HepG2 (cell line): ENCODE data around the gene DIP2C. TPM values are rescaled to one million over a fixed set of nuclear protein-coding genes. Genes with fewer than 3 reads are reported as not detected.

Experiments used
- ATAC-seq: fragments of 200-7000 bp; cut with Tn5 transposase; 3 replicates; pipeline ENCODE4 v1.9.1; 2020; ENCODE audit warnings: mild to moderate bottlenecking, moderate library complexity
- BruUV-seq: library from RNA; stranded (reverse); fragments of 400-500 nt; replicated peaks from 2 replicates; lab custom pipeline; 2021; lab: Mats Ljungman, UMichigan
- CTCF ChIA-PET: fragments of 300-600 bp; formaldehyde crosslinking; extraction: SDS; loops from one replicate; lab custom pipeline; 2021; ENCODE audit warnings: low total read pairs, inconsistent platforms, low intra/inter-chr PET ratio; lab: Yijun Ruan, JAX
- POLR2A ChIA-PET: fragments of 350-600 bp; sonication (Branson Sonifier 250); formaldehyde crosslinking; loops from one replicate; lab custom pipeline; 2020; ENCODE audit warnings: antibody characterized with exemption, inconsistent platforms; lab: Yijun Ruan, JAX
- DNase-seq: peaks from one replicate; pipeline ENCODE4 v3.0.0-alpha.2; 2015; ENCODE audit warnings: low spot score
- FAIRE-seq: peaks from 3 replicates; lab custom pipeline; 2011; peaks lifted over from hg19 to GRCh38; lab: Jason Lieb, UNC
- H2AFZ ChIP-seq: one replicate; pipeline ENCODE4 v1.6.1; 2011; ENCODE audit warnings: low read length, inconsistent platforms
- H3K27ac ChIP-seq: fragments of 300-600 bp; 3 replicates; pipeline ENCODE4 v1.8.0; 2011; ENCODE audit warnings: mixed run types, mild to moderate bottlenecking, mixed read lengths, low read length, inconsistent platforms; ENCODE audit not compliant: insufficient read depth; ENCODE audit errors: extremely low read length
- H3K27me3 ChIP-seq, 2 experiments: fragments of 200-600 bp in 1 of 2; 2 replicates in 1 of 2; 3 replicates in 1 of 2; pipeline versions ENCODE4 v1.6.0 to v1.8.0; 2011; ENCODE audit warnings: low read length in 2 of 2, mild to moderate bottlenecking in 2 of 2, moderate library complexity in 2 of 2, inconsistent platforms in 1 of 2; ENCODE audit not compliant: insufficient read depth in 2 of 2, control insufficient read depth in 1 of 2
- H3K36me3 ChIP-seq, 2 experiments: fragments of 200-600 bp in 1 of 2; replicated peaks in 1 of 2; 2 replicates in 1 of 2; 3 replicates in 1 of 2; pipeline versions ENCODE4 v1.5.1 to v1.8.0; 2011; ENCODE audit warnings: low read length in 2 of 2, inconsistent platforms in 1 of 2; ENCODE audit not compliant: insufficient read depth in 2 of 2, control insufficient read depth in 1 of 2
- H3K4me1 ChIP-seq: 2 replicates; pipeline ENCODE4 v1.5.1; 2012; ENCODE audit warnings: low read length, inconsistent platforms; ENCODE audit not compliant: insufficient read depth
- H3K4me2 ChIP-seq: 2 replicates; pipeline ENCODE4 v1.6.0; 2011; ENCODE audit warnings: low read depth, low read length, inconsistent platforms
- H3K4me3 ChIP-seq, 3 experiments: fragments of 200-600 bp in 1 of 3; sonication (generic), shearing (Covaris generic) in 1 of 3; replicated peaks in 1 of 3; 2 replicates each; pipeline ENCODE4 v1.5.1; 2011 to 2016; ENCODE audit warnings: low read length in 3 of 3, inconsistent platforms in 2 of 3, low read depth in 2 of 3, mild to moderate bottlenecking in 2 of 3, control low read depth in 1 of 3, mixed read lengths in 1 of 3; ENCODE audit not compliant: insufficient read depth in 1 of 3
- H3K79me2 ChIP-seq: one replicate; pipeline ENCODE4 v1.6.1; 2011; ENCODE audit warnings: low read length, inconsistent platforms; ENCODE audit not compliant: insufficient read depth
- H3K9ac ChIP-seq: 2 replicates; pipeline ENCODE4 v1.6.0; 2011; ENCODE audit warnings: mild to moderate bottlenecking, low read depth, low read length, inconsistent platforms; ENCODE audit not compliant: insufficient read depth
- H3K9me3 ChIP-seq: 2 replicates; pipeline ENCODE4 v1.5.1; 2012; ENCODE audit warnings: mild to moderate bottlenecking, low read length
- H4K20me1 ChIP-seq: 2 replicates; pipeline ENCODE4 v1.6.0; 2011; ENCODE audit warnings: inconsistent platforms, mild to moderate bottlenecking, low read length, moderate library complexity; ENCODE audit not compliant: insufficient read depth
- DPF2 ChIP-seq: sonication (generic); formaldehyde crosslinking; IDR thresholded peaks from 2 replicates; pipeline ENCODE4 v1.4.0; 2020; ENCODE audit warnings: mild to moderate bottlenecking, low read depth, missing genetic modification reagents, borderline replicate concordance
- FLYWCH1 ChIP-seq: sonication (generic); formaldehyde crosslinking; IDR thresholded peaks from 2 replicates; pipeline ENCODE4 v1.8.1; 2023; ENCODE audit warnings: mild to moderate bottlenecking, missing genetic modification reagents
- KLF16 ChIP-seq, 2 experiments: sonication (generic) in 1 of 2; formaldehyde crosslinking in 1 of 2; IDR thresholded peaks; 2 replicates each; pipeline versions ENCODE4 v1.6.1 to v1.8.0; 2016 to 2023; ENCODE audit warnings: missing genetic modification reagents in 2 of 2, missing compliant biosample characterization in 1 of 2
- SALL1 ChIP-seq: sonication (generic); formaldehyde crosslinking; IDR thresholded peaks from 2 replicates; pipeline ENCODE4 v1.8.0; 2022; ENCODE audit warnings: mild to moderate bottlenecking, missing genetic modification reagents
- STAG1 ChIP-seq: sonication (generic); formaldehyde crosslinking; IDR thresholded peaks from 2 replicates; pipeline ENCODE4 v1.4.0; 2020; ENCODE audit warnings: missing genetic modification reagents
- ZSCAN12 ChIP-seq: sonication (generic); formaldehyde crosslinking; IDR thresholded peaks from 2 replicates; pipeline ENCODE4 v1.9.0; 2021; ENCODE audit warnings: mild to moderate bottlenecking, missing genetic modification reagents
- WGBS: methylation state at CpG from one replicate; pipeline ENCODE4 v1.1.6; 2017; ENCODE audit warnings: low lambda C conversion rate; 5-methylcytosine and 5-hydroxymethylcytosine counted together
- in situ Hi-C: cut with HindIII; loops from 2 replicates; pipeline ENCODE4 v1.10.0; 2017; ENCODE audit warnings: low pct_unique_long_range_greater_than_20kb; ENCODE audit not compliant: extremely low pct_ligation_motif_present
- intact Hi-C: fragments of 100-400 bp; cut with micrococcal nuclease; formaldehyde crosslinking; loops from one replicate; pipeline ENCODE4 v1.10.0; 2022; ENCODE audit not compliant: unreplicated experiment
- polyA plus RNA-seq, 8 experiments: library from polyadenylated mRNA; depleted of rRNA in 3 of 8; stranded (reverse) in 7 of 8; unstranded in 1 of 8; fragments of >200 nt; fragmentation: Illumina TruSeq in 4 of 8; extraction: Trizol in 4 of 8; gene quantifications; 2 replicates each; pipeline versions ENCODE4 v1.2.1 to v1.2.3, GENCODE V29; 2011 to 2016; ENCODE audit warnings: low read depth in 4 of 8, missing spikeins in 1 of 8, mixed read lengths in 1 of 8; ENCODE audit not compliant: insufficient read depth in 1 of 8
- total RNA-seq, 5 experiments: library from RNA; depleted of rRNA; stranded (reverse); fragments of >200 nt; fragmentation: Illumina TruSeq; extraction: Trizol; gene quantifications; 2 replicates each; pipeline ENCODE4 v1.2.3, GENCODE V29; 2016; ENCODE audit warnings: low read depth in 1 of 5
- TF ChIP-seq, protein P1 (sequence below): sonication (generic); formaldehyde crosslinking; IDR thresholded peaks from 2 replicates; pipeline ENCODE4 v1.8.0; 2022; ENCODE audit warnings: mild to moderate bottlenecking, missing genetic modification reagents, borderline replicate concordance
- TF ChIP-seq, protein P2 (sequence below): sonication (generic); formaldehyde crosslinking; IDR thresholded peaks from 2 replicates; pipeline ENCODE4 v1.4.0; 2020; ENCODE audit warnings: mild to moderate bottlenecking, missing genetic modification reagents

DIP2C gene
- total and polyA plus RNA-seq, 2 of the 13 experiments (the other 11 are each of a cell fraction or from before 2014, with no cell fraction given): 2.2 to 2.7 TPM

DNA sequence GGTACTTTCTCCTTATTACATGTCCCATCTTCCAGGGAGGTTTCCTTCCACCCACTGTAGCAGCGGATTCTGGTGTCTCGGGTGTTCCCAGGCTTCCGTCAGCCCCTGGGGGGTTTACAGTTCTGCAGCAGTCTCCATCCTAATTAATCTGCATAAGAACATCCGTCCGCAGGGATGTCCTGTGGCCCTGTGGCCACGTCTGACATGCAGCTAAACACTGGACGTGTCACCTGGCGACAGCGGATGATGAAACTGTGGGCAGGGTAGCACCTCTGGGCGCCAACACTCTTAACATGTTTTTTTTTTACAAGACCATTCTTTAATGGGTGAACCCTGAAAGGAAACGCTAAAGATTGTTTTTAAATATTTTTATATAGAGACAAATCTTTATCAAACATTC, 58.2 kb downstream of the DIP2C start:
- Histone ChIP-seq H3K79me2 (no peaks in the 10 kb centered on the region), H3K27ac (no peak overlapping the region), H3K9ac (no peak overlapping the region), H4K20me1 (no peaks in the 10 kb centered on the region), H3K36me3 (no peaks in the 10 kb centered on the region), H3K4me3 (no peak overlapping the region), H2AFZ (no peak overlapping the region), H3K4me1 (peaks cover 15% of the 10 kb centered on the region), H3K4me2 (no peak overlapping the region), H3K9me3 (no peaks in the 10 kb centered on the region), H3K27me3 (no peaks in the 10 kb centered on the region)
- in situ Hi-C loops: no loop called here
- WGBS: 91% methylated on average over 11 of the region's 11 CpGs
- intact Hi-C loops: no loop called here
- ATAC-seq: no peak
- TF ChIP-seq FLYWCH1 (CRISPR knock-in tag) (no peak), KLF16 (CRISPR knock-in tag; IDR thresholded peaks at IDR 0.05) (no peak), ZSCAN12 (CRISPR knock-in tag) (no peak), SALL1 (CRISPR knock-in tag) (no peak), DPF2 (CRISPR knock-in tag) (no peak), STAG1 (no peak)
- TF ChIP-seq, protein P1, sequence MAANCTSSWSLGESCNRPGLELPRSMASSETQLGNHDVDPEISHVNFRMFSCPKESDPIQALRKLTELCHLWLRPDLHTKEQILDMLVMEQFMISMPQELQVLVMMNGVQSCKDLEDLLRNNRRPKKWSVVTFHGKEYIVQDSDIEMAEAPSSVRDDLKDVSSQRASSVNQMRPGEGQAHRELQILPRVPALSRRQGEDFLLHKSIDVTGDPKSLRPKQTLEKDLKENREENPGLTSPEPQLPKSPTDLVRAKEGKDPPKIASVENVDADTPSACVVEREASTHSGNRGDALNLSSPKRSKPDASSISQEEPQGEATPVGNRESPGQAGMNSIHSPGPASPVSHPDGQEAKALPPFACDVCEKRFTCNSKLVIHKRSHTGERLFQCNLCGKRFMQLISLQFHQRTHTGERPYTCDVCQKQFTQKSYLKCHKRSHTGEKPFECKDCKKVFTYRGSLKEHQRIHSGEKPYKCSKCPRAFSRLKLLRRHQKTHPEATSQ (CRISPR knock-in tag): no peak
- TF ChIP-seq, protein P2, sequence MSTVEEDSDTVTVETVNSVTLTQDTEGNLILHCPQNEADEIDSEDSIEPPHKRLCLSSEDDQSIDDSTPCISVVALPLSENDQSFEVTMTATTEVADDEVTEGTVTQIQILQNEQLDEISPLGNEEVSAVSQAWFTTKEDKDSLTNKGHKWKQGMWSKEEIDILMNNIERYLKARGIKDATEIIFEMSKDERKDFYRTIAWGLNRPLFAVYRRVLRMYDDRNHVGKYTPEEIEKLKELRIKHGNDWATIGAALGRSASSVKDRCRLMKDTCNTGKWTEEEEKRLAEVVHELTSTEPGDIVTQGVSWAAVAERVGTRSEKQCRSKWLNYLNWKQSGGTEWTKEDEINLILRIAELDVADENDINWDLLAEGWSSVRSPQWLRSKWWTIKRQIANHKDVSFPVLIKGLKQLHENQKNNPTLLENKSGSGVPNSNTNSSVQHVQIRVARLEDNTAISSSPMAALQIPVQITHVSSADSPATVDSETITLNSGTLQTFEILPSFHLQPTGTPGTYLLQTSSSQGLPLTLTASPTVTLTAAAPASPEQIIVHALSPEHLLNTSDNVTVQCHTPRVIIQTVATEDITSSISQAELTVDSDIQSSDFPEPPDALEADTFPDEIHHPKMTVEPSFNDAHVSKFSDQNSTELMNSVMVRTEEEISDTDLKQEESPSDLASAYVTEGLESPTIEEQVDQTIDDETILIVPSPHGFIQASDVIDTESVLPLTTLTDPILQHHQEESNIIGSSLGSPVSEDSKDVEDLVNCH (CRISPR knock-in tag): no peak
- POLR2A ChIA-PET: no interaction called here
- FAIRE-seq: no peak
- CTCF ChIA-PET: no interaction called here
- DNase-seq: no peak
- BruUV-seq: no TSS peak
